ENCODE measurements around the gene THAP5.

The THAP5 gene

GRCh38 chr7:108598914-108599580 lies 29.5 kb upstream of the THAP5 start:
- ATAC-seq (replicated peaks; ENCODE audit: extremely low read depth, poor library complexity, severe bottlenecking) (no peak), DNase-seq (ENCODE audit: low spot score in 2 of 2) (no peak)
- Mint-ChIP-seq H3K9me3 (no peaks in the 10 kb centered on the region), H3K4me3 (no peak overlapping the region), H3K36me3 (ENCODE audit: insufficient read depth) (no peaks in the 10 kb centered on the region), H3K27ac (ENCODE audit: low read depth) (no peak overlapping the region), H3K27me3 (peaks cover 33% of the 10 kb centered on the region), H3K4me1 (no peaks in the 10 kb centered on the region)

GRCh38 chr7:108598153-108598552 lies 28.6 kb upstream of the THAP5 start:
- no peak for ATAC-seq (replicated peaks; ENCODE audit: extremely low read depth, poor library complexity, severe bottlenecking)

GRCh38 chr7:108596560-108596959 lies 27.1 kb upstream of the THAP5 start:
- Mint-ChIP-seq H3K27me3 (peaks cover 33% of the 10 kb centered on the region), H3K36me3 (ENCODE audit: insufficient read depth) (no peaks in the 10 kb centered on the region), H3K9me3 (no peaks in the 10 kb centered on the region), H3K27ac (ENCODE audit: low read depth) (no peak overlapping the region), H3K4me1 (no peaks in the 10 kb centered on the region), H3K4me3 (no peak overlapping the region)
- DNase-seq (ENCODE audit: low spot score in 2 of 2), result no peak
- no peak for ATAC-seq (replicated peaks; ENCODE audit: extremely low read depth, poor library complexity, severe bottlenecking)

More at GRCh38 chr7:108598153-108598552, 28.6 kb upstream of the THAP5 start:
- Mint-ChIP-seq H3K27ac (ENCODE audit: low read depth) (no peak overlapping the region), H3K4me1 (no peaks in the 10 kb centered on the region), H3K36me3 (ENCODE audit: insufficient read depth) (no peaks in the 10 kb centered on the region), H3K27me3 (peaks cover 33% of the 10 kb centered on the region), H3K9me3 (no peaks in the 10 kb centered on the region), H3K4me3 (no peak overlapping the region)
- no peak for DNase-seq (ENCODE audit: low spot score in 2 of 2)

GRCh38 chr7:108592646-108593201 lies 23.2 kb upstream of the THAP5 start:
- Mint-ChIP-seq H3K4me1 (no peaks in the 10 kb centered on the region), H3K36me3 (ENCODE audit: insufficient read depth) (no peaks in the 10 kb centered on the region), H3K27ac (ENCODE audit: low read depth) (no peak overlapping the region), H3K4me3 (no peak overlapping the region), H3K27me3 (peaks cover 4% of the 10 kb centered on the region), H3K9me3 (no peaks in the 10 kb centered on the region)
- DNase-seq (ENCODE audit: low spot score in 2 of 2) (no peak), ATAC-seq (replicated peaks; ENCODE audit: extremely low read depth, poor library complexity, severe bottlenecking) (no peak)

- Mint-ChIP-seq H3K4me1 (no peaks in the 10 kb centered on the region), H3K27me3 (no peaks in the 10 kb centered on the region), H3K36me3 (ENCODE audit: insufficient read depth) (no peaks in the 10 kb centered on the region), H3K9me3 (no peaks in the 10 kb centered on the region), H3K27ac (ENCODE audit: low read depth) (no peak overlapping the region), H3K4me3 (no peak overlapping the region)
- DNase-seq (ENCODE audit: low spot score in 2 of 2) (no peak), ATAC-seq (replicated peaks; ENCODE audit: extremely low read depth, poor library complexity, severe bottlenecking) (no peak)
These were observed 21.1 kb upstream of the THAP5 start for GRCh38 chr7:108590606-108591005.

GRCh38 chr7:108589874-108590273 lies 20.4 kb upstream of the THAP5 start:
- Mint-ChIP-seq H3K36me3 (ENCODE audit: insufficient read depth) (no peaks in the 10 kb centered on the region), H3K27ac (ENCODE audit: low read depth) (no peak overlapping the region)

GRCh38 chr7:108589199-108589598 lies 19.7 kb upstream of the THAP5 start:
- Mint-ChIP-seq H3K4me1 (no peaks in the 10 kb centered on the region), H3K27me3 (no peaks in the 10 kb centered on the region), H3K27ac (ENCODE audit: low read depth) (no peak overlapping the region), H3K9me3 (no peaks in the 10 kb centered on the region), H3K36me3 (ENCODE audit: insufficient read depth) (no peaks in the 10 kb centered on the region), H3K4me3 (no peak overlapping the region)
- DNase-seq (ENCODE audit: low spot score in 2 of 2), result no peak
- ATAC-seq (replicated peaks; ENCODE audit: extremely low read depth, poor library complexity, severe bottlenecking), result no peak

More at GRCh38 chr7:108589874-108590273, 20.4 kb upstream of the THAP5 start:
- no peaks in the 10 kb centered on the region for H3K27me3 Mint-ChIP-seq
- no peak for ATAC-seq (replicated peaks; ENCODE audit: extremely low read depth, poor library complexity, severe bottlenecking)
- H3K4me3 Mint-ChIP-seq, result no peak overlapping the region
- DNase-seq (ENCODE audit: low spot score in 2 of 2), result no peak
- H3K9me3 Mint-ChIP-seq, result no peaks in the 10 kb centered on the region
- H3K4me1 Mint-ChIP-seq, result no peaks in the 10 kb centered on the region

GRCh38 chr7:108586274-108586710 lies 16.8 kb upstream of the THAP5 start:
- Mint-ChIP-seq H3K36me3 (ENCODE audit: insufficient read depth) (no peaks in the 10 kb centered on the region), H3K27ac (ENCODE audit: low read depth) (no peak overlapping the region), H3K9me3 (no peaks in the 10 kb centered on the region), H3K4me3 (no peak overlapping the region), H3K4me1 (no peaks in the 10 kb centered on the region), H3K27me3 (no peaks in the 10 kb centered on the region)
- DNase-seq (ENCODE audit: low spot score in 2 of 2) (no peak), ATAC-seq (replicated peaks; ENCODE audit: extremely low read depth, poor library complexity, severe bottlenecking) (no peak)

GRCh38 chr7:108585843-108586242 lies 16.3 kb upstream of the THAP5 start:
- H3K27ac Mint-ChIP-seq (ENCODE audit: low read depth), result no peak overlapping the region
- H3K4me3 Mint-ChIP-seq, result no peak overlapping the region
- no peaks in the 10 kb centered on the region for H3K4me1 Mint-ChIP-seq
- H3K9me3 Mint-ChIP-seq, result no peaks in the 10 kb centered on the region
- DNase-seq (ENCODE audit: low spot score in 2 of 2), result no peak
- ATAC-seq (replicated peaks; ENCODE audit: extremely low read depth, poor library complexity, severe bottlenecking), result no peak
- no peaks in the 10 kb centered on the region for H3K27me3 Mint-ChIP-seq
- H3K36me3 Mint-ChIP-seq (ENCODE audit: insufficient read depth), result no peaks in the 10 kb centered on the region

- no peaks in the 10 kb centered on the region for H3K4me1 Mint-ChIP-seq
- no peak for DNase-seq (ENCODE audit: low spot score in 2 of 2)
- H3K27ac Mint-ChIP-seq (ENCODE audit: low read depth), result no peak overlapping the region
- ATAC-seq (replicated peaks; ENCODE audit: extremely low read depth, poor library complexity, severe bottlenecking), result no peak
- H3K9me3 Mint-ChIP-seq, result no peaks in the 10 kb centered on the region
- H3K4me3 Mint-ChIP-seq, result no peak overlapping the region
- no peaks in the 10 kb centered on the region for H3K27me3 Mint-ChIP-seq
- no peaks in the 10 kb centered on the region for H3K36me3 Mint-ChIP-seq (ENCODE audit: insufficient read depth)
These were observed 14.7 kb upstream of the THAP5 start for GRCh38 chr7:108584211-108584610.

GRCh38 chr7:108581655-108582491 lies 12.4 kb upstream of the THAP5 start:
- H3K36me3 Mint-ChIP-seq (ENCODE audit: insufficient read depth), result peaks cover 2% of the 10 kb centered on the region
- DNase-seq (ENCODE audit: low spot score in 2 of 2), result no peak
- no peak overlapping the region for H3K4me3 Mint-ChIP-seq
- no peaks in the 10 kb centered on the region for H3K9me3 Mint-ChIP-seq
- peaks cover 1% of the 10 kb centered on the region for H3K4me1 Mint-ChIP-seq
- H3K27ac Mint-ChIP-seq (ENCODE audit: low read depth), result no peak overlapping the region
- H3K27me3 Mint-ChIP-seq, result no peaks in the 10 kb centered on the region
- ATAC-seq (replicated peaks; ENCODE audit: extremely low read depth, poor library complexity, severe bottlenecking), result no peak

- Mint-ChIP-seq H3K4me1 (peaks cover 13% of the 10 kb centered on the region), H3K27me3 (no peaks in the 10 kb centered on the region), H3K9me3 (no peaks in the 10 kb centered on the region), H3K4me3 (no peak overlapping the region), H3K36me3 (ENCODE audit: insufficient read depth) (peaks cover 4% of the 10 kb centered on the region), H3K27ac (ENCODE audit: low read depth) (no peak overlapping the region)
- no peak for ATAC-seq (replicated peaks; ENCODE audit: extremely low read depth, poor library complexity, severe bottlenecking)
- DNase-seq (ENCODE audit: low spot score in 2 of 2), result no peak
These were observed 10.8 kb upstream of the THAP5 start for GRCh38 chr7:108580298-108580697.

GRCh38 chr7:108578937-108579336 lies 9.4 kb upstream of the THAP5 start:
- H3K27ac Mint-ChIP-seq (ENCODE audit: low read depth), result no peak overlapping the region
- DNase-seq (ENCODE audit: low spot score in 2 of 2), result no peak
- H3K9me3 Mint-ChIP-seq, result no peaks in the 10 kb centered on the region
- peaks cover 13% of the 10 kb centered on the region for H3K36me3 Mint-ChIP-seq (ENCODE audit: insufficient read depth)
- no peaks in the 10 kb centered on the region for H3K27me3 Mint-ChIP-seq
- H3K4me1 Mint-ChIP-seq, result peaks cover 17% of the 10 kb centered on the region
- no peak for ATAC-seq (replicated peaks; ENCODE audit: extremely low read depth, poor library complexity, severe bottlenecking)
- H3K4me3 Mint-ChIP-seq, result no peak overlapping the region
